ENCODE data around the gene EDIL3. TPM values are rescaled to one million over a fixed set of nuclear protein-coding genes. Genes with fewer than 3 reads are reported as not detected.
A peak's percentile ranks its signal among the peaks of the same experiment; 100 is the strongest.

EDIL3 gene, protein sequence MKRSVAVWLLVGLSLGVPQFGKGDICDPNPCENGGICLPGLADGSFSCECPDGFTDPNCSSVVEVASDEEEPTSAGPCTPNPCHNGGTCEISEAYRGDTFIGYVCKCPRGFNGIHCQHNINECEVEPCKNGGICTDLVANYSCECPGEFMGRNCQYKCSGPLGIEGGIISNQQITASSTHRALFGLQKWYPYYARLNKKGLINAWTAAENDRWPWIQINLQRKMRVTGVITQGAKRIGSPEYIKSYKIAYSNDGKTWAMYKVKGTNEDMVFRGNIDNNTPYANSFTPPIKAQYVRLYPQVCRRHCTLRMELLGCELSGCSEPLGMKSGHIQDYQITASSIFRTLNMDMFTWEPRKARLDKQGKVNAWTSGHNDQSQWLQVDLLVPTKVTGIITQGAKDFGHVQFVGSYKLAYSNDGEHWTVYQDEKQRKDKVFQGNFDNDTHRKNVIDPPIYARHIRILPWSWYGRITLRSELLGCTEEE
- 100 to 1,000 TPM in 1 of 2 donors, 10 to 100 TPM in 1; 70.2 to 246 TPM for total RNA-seq
- 10 to 100 TPM; 73.0 to 85.9 TPM for polyA plus RNA-seq (ENCODE audit: insufficient read length in 2 of 2)
- long read RNA-seq, donor 1, full-length matches to known transcripts: 16 of 16 reads
- long read RNA-seq, donor 1, partial matches to known transcripts: 0 of 16 reads
- long read RNA-seq, donor 1, other reads (novel, unspliced or antisense): 0 of 16 reads
- long read RNA-seq, donor 2, full-length matches to known transcripts: 3 of 3 reads
- long read RNA-seq, donor 2, partial matches to known transcripts: 0 of 3 reads
- long read RNA-seq, donor 2, other reads (novel, unspliced or antisense): 0 of 3 reads
- long read RNA-seq, donor 3, full-length matches to known transcripts: 7 of 7 reads
- long read RNA-seq, donor 3, partial matches to known transcripts: 0 of 7 reads
- long read RNA-seq, donor 3, other reads (novel, unspliced or antisense): 0 of 7 reads
- long read RNA-seq, donor 4, full-length matches to known transcripts: 5 of 5 reads
- long read RNA-seq, donor 4, partial matches to known transcripts: 0 of 5 reads
- long read RNA-seq, donor 4, other reads (novel, unspliced or antisense): 0 of 5 reads

DNA sequence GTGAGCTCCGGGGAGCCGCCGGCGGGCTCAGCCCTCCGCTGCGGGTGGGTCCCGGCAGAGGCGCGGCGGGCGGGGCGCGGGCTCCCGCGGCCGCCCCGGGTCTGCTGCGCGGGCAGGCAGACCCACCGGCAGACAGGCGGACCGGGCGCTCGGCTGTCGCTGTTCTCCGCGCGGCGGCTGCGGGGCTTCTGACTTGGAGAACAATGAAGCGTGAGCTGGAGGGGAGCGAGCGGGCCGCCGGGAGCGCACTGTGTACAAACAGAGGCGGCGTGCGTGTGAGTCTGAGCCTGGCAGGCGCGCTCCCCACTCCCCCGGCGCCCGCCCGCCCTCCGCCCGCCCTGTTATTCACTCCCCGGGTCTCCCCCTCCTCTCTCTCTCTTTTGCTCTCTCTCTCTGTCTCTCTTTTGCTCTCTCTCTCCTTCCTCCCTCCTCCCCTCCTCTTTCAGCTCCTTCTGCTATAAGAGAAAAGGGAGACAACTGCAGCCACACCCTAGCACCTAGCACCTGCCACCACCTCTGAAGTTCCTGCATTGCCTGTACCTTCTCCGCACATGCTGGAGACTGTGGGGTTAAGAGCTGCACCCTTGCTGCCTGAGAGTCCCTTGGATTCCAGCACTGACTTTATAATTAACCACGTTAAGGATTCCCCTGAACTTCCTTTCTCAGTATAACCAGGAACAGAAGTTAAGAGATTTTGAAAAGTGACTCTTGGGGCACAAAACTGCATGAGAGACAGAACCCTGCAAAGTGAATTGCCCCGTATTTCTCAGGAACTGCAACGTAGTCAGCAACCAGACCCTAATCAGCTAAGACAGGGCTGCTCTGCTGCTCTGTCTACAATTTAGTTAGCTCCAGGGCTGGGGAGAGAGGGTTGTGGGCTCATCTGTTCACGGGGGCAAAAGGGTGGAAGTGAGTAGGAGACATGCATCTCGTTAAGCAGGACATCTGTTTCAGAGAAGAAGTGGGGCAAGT lies at the start of gene EDIL3:
TSS of gene EDIL3 (minus strand) at position 277 of the 972 bp plus-strand sequence. CDS start 506 bp downstream, outside the sequence.
- WGBS (ENCODE audit: insufficient coverage): 0% methylated on average over 44 of the region's 54 CpGs

DNA sequence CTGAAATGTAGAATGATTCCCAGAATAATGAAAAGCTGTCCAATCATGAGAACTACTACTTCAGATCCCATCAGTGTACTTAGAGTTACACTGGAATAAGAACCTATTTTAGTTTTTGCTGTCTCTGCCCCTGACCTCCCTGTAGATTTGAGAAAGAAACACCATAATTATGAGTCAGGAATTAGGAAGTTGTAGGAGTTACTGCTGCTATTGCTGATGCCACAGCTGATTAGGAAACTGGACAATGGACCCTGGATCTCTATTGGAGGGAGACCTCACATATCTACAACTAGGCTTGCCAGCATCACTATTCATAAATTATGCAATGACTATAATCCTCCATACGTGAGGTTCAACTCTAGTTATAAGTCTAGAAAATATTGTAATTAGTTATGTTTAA lies 48.8 kb upstream of the EDIL3 start:
- DNase-seq (ENCODE audit: low read depth in 4 of 6, low spot score in 6 of 6): no peak
- no peak overlapping the region for H3K27ac ChIP-seq (ENCODE audit: low read depth, low read length)
- no CpG with 5 or more reads among the region's 1 CpG for WGBS (ENCODE audit: insufficient coverage)

More for the DNA sequence above, at the start of gene EDIL3:
- peak in 3 of 6 donors; percentile 53 to 90 (median 85) for DNase-seq (ENCODE audit: low read depth in 4 of 6, low spot score in 6 of 6)
- no peaks in the 10 kb centered on the region for H3K36me3 ChIP-seq (ENCODE audit: control insufficient read depth, insufficient read depth, low read length)
- peaks cover 25% of the 10 kb centered on the region for H3K27me3 ChIP-seq (ENCODE audit: control insufficient read depth, insufficient read depth, low read length)
- peak within 1 kb of the TSS; percentile 67 for H3K4me3 ChIP-seq (ENCODE audit: low read depth, low read length)
- H3K9me3 ChIP-seq (ENCODE audit: control insufficient read depth, insufficient read depth, low read length): no peaks in the 10 kb centered on the region
- H3K4me1 ChIP-seq (ENCODE audit: control insufficient read depth, insufficient read depth, low read length): peaks cover 27% of the 10 kb centered on the region
- H3K27ac ChIP-seq (ENCODE audit: low read depth, low read length): peak within 1 kb of the TSS; percentile 57

DNA sequence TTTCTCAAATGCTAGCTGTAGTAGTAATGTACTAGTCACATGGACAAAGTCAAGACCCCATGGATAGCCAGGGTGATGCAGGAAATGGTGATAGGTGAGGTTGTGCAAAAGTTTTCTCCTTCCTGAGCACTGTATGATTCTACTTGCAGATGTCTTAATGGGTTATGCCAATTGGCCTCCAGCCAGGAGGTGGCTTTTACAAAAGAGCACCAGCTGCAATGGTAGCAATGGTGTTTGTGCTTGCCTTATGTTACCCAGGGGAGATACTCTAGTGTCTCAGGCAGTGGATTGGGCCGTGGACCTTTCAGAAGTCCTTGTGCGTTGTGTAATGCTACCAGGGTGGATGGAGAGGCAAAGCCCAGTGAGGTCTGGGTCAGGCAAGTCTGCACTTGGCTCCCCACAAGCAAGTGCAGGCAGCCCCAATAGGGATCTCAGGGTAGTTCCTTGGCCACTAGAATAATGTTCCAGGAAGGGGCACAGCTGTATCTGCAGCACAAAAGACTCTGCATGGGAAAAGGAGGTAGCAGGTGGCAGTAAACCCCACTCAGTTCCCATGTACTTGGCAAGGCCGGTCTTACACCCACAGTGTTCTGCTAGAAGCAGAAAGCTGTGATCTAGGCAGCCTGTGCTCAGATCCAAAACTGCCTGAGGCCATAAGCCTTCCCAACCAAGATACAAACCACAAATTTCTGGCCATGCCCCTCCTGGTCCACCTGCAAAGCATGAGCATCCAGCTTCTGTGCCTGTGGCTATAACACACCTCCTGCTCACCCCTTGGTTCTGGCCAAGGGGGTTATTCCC lies 46.4 kb upstream of the EDIL3 start:
- no peaks in the 10 kb centered on the region for H3K4me1 ChIP-seq (ENCODE audit: control insufficient read depth, insufficient read depth, low read length)
- H3K9me3 ChIP-seq (ENCODE audit: control insufficient read depth, insufficient read depth, low read length): no peaks in the 10 kb centered on the region
- H3K4me3 ChIP-seq (ENCODE audit: low read depth, low read length): no peak overlapping the region
- no peaks in the 10 kb centered on the region for H3K27me3 ChIP-seq (ENCODE audit: control insufficient read depth, insufficient read depth, low read length)
- no peaks in the 10 kb centered on the region for H3K36me3 ChIP-seq (ENCODE audit: control insufficient read depth, insufficient read depth, low read length)
- DNase-seq (ENCODE audit: low read depth in 4 of 6, low spot score in 6 of 6): peak in 2 of 6 donors; percentile 2 to 16
- H3K27ac ChIP-seq (ENCODE audit: low read depth, low read length): no peak overlapping the region
- WGBS (ENCODE audit: insufficient coverage): 83% methylated on average over 3 of the region's 3 CpGs

More for the DNA sequence above, 48.8 kb upstream of the EDIL3 start:
- Histone ChIP-seq H3K27me3 (ENCODE audit: control insufficient read depth, insufficient read depth, low read length) (no peaks in the 10 kb centered on the region), H3K4me1 (ENCODE audit: control insufficient read depth, insufficient read depth, low read length) (no peaks in the 10 kb centered on the region), H3K36me3 (ENCODE audit: control insufficient read depth, insufficient read depth, low read length) (no peaks in the 10 kb centered on the region), H3K9me3 (ENCODE audit: control insufficient read depth, insufficient read depth, low read length) (no peaks in the 10 kb centered on the region), H3K4me3 (ENCODE audit: low read depth, low read length) (no peak overlapping the region)

DNA sequence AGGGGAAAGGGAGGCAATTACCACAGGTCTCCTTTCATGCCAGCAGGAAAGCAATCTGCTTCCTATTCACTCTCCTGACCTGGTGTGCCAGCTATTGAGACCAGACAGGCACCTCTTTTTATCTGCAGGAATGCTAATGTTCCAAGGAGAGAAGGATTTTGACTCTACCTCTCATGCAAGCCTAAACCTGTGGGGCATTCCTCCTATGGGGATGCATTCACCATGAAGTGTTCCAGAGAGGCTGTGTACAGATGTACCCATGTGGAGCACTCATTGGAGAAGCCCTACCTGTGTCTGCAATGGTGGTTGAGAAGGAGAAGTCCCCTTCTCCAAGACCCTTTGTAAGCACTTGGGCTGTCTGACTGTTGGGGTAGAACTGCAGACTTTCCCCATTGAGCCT lies 45.4 kb upstream of the EDIL3 start:
- no peaks in the 10 kb centered on the region for H3K9me3 ChIP-seq (ENCODE audit: control insufficient read depth, insufficient read depth, low read length)
- no peak for DNase-seq (ENCODE audit: low read depth in 4 of 6, low spot score in 6 of 6)
- H3K4me3 ChIP-seq (ENCODE audit: low read depth, low read length): no peak overlapping the region
- H3K27ac ChIP-seq (ENCODE audit: low read depth, low read length): no peak overlapping the region
- H3K36me3 ChIP-seq (ENCODE audit: control insufficient read depth, insufficient read depth, low read length): no peaks in the 10 kb centered on the region
- no peaks in the 10 kb centered on the region for H3K27me3 ChIP-seq (ENCODE audit: control insufficient read depth, insufficient read depth, low read length)
- no peaks in the 10 kb centered on the region for H3K4me1 ChIP-seq (ENCODE audit: control insufficient read depth, insufficient read depth, low read length)

DNA sequence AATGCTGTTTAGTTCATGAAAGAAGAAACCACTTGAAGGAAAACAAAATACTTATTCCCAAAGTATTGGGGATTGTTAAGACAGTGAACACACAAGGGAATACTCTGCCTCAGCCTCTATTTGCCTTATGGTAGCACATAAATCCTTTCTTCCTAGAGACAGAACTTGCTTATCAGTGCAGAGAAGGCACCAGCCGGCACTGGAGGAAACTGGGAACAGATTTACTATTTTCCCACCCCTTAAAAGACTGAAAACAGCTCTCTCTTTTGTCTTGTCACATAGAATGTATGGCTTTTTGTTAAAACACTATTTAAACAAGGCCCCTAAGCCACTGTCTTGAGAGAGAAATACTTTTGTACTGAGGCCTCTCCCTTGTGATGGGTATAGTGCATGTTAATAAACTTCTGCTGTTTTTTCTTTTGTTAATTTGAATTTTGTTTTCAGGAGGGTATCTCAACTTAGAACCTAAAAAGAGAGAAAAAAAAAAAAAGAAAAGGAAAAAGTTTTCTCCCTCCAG lies 40.7 kb upstream of the EDIL3 start:
- no peaks in the 10 kb centered on the region for H3K4me1 ChIP-seq (ENCODE audit: control insufficient read depth, insufficient read depth, low read length)
- no peak overlapping the region for H3K27ac ChIP-seq (ENCODE audit: low read depth, low read length)
- no peak overlapping the region for H3K4me3 ChIP-seq (ENCODE audit: low read depth, low read length)
- DNase-seq (ENCODE audit: low read depth in 4 of 6, low spot score in 6 of 6): peak in 1 of 6 donors; percentile 15
- no peaks in the 10 kb centered on the region for H3K9me3 ChIP-seq (ENCODE audit: control insufficient read depth, insufficient read depth, low read length)
- no CpG with 5 or more reads among the region's 1 CpG for WGBS (ENCODE audit: insufficient coverage)
- H3K27me3 ChIP-seq (ENCODE audit: control insufficient read depth, insufficient read depth, low read length): no peaks in the 10 kb centered on the region
- no peaks in the 10 kb centered on the region for H3K36me3 ChIP-seq (ENCODE audit: control insufficient read depth, insufficient read depth, low read length)

DNA sequence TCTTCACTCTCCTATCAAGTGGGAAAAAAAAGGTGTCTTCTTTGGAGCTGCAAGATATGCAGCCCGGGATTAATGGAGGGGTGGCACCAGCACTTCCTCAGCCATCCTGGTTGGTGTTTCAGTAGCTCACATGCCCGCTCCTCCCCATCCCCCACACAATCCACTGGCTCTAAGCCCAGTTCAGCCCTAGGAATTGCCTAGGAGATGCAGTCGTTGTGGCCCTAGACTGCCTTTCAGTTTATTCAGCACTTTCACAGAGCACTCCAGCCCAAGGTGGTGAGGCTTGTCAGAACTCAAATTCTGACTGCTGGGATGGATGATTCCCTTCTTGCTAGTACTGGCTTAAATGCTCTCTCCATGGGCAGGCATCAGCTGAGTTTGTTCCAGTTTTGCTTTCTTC lies 35.1 kb upstream of the EDIL3 start:
- DNase-seq (ENCODE audit: low read depth in 4 of 6, low spot score in 6 of 6): no peak
- Histone ChIP-seq H3K9me3 (ENCODE audit: control insufficient read depth, insufficient read depth, low read length) (no peaks in the 10 kb centered on the region), H3K36me3 (ENCODE audit: control insufficient read depth, insufficient read depth, low read length) (no peaks in the 10 kb centered on the region), H3K4me3 (ENCODE audit: low read depth, low read length) (no peak overlapping the region), H3K27me3 (ENCODE audit: control insufficient read depth, insufficient read depth, low read length) (no peaks in the 10 kb centered on the region), H3K27ac (ENCODE audit: low read depth, low read length) (no peak overlapping the region), H3K4me1 (ENCODE audit: control insufficient read depth, insufficient read depth, low read length) (no peaks in the 10 kb centered on the region)
- WGBS (ENCODE audit: insufficient coverage): 75% methylated on average over 3 of the region's 3 CpGs

DNA sequence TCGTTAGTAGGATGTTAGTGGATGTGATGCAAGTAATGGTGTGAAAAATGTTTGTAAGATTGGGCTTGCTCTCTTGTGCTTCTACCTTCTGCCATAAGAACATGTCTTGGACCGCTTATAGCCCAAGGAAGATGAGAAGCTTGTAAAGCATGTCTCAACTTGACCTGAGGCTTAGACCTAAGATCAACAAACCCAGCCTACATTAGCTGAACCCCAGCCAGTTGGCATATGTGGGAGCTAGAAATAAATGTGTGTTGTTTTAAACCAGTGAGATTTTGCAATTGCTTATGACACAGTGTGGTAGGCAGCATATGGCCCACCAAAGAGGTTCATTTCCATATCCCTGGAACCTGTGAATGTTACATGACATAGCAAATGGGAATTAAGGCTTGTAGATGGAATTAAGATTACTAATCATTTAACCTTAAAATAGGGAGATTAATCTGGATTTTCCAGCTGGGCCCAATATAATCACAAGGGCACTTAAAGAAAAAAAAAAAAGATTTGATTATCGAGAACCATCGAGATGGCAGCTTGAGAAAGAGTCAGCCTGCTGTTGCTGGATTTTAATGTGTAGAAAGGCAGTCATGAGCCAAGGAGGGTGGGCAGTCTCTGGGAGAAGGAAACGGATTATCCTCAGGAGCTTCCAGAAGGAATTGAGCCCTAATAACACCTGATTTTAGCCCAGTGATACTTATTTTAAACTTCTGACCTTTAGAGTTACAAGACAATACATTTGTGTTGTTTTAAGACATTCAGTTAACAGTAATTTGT lies 27.3 kb upstream of the EDIL3 start:
- H3K27ac ChIP-seq (ENCODE audit: low read depth, low read length): no peak overlapping the region
- no peak overlapping the region for H3K4me3 ChIP-seq (ENCODE audit: low read depth, low read length)
- no peaks in the 10 kb centered on the region for H3K4me1 ChIP-seq (ENCODE audit: control insufficient read depth, insufficient read depth, low read length)
- H3K36me3 ChIP-seq (ENCODE audit: control insufficient read depth, insufficient read depth, low read length): no peaks in the 10 kb centered on the region
- H3K27me3 ChIP-seq (ENCODE audit: control insufficient read depth, insufficient read depth, low read length): no peaks in the 10 kb centered on the region
- peak in 1 of 6 donors; percentile 76 for DNase-seq (ENCODE audit: low read depth in 4 of 6, low spot score in 6 of 6)
- H3K9me3 ChIP-seq (ENCODE audit: control insufficient read depth, insufficient read depth, low read length): no peaks in the 10 kb centered on the region
- 100% methylated on average over 2 of the region's 5 CpGs for WGBS (ENCODE audit: insufficient coverage)

DNA sequence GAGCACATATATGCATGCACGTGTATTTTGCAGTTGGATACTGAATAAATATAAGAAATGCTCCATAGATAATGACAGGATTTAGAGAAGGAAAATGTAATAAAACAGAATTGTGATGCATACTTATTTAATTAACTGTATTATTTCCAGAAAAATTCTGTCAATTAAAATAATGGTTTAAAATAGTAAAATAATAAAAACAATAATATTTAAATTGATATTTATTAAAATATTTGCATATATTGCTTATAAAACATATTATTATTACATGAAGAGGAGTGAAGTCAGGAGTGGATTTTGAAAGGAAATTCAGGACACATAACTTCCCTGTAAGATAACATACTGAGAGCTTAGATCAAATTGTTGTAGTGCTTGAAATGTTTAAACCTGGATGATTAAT lies 21.4 kb upstream of the EDIL3 start:
- H3K9me3 ChIP-seq (ENCODE audit: control insufficient read depth, insufficient read depth, low read length): no peaks in the 10 kb centered on the region
- no CpG with 5 or more reads among the region's 1 CpG for WGBS (ENCODE audit: insufficient coverage)
- H3K36me3 ChIP-seq (ENCODE audit: control insufficient read depth, insufficient read depth, low read length): no peaks in the 10 kb centered on the region
- no peak for DNase-seq (ENCODE audit: low read depth in 4 of 6, low spot score in 6 of 6)
- no peak overlapping the region for H3K4me3 ChIP-seq (ENCODE audit: low read depth, low read length)
- no peaks in the 10 kb centered on the region for H3K4me1 ChIP-seq (ENCODE audit: control insufficient read depth, insufficient read depth, low read length)
- no peaks in the 10 kb centered on the region for H3K27me3 ChIP-seq (ENCODE audit: control insufficient read depth, insufficient read depth, low read length)
- H3K27ac ChIP-seq (ENCODE audit: low read depth, low read length): no peak overlapping the region

Measured in spinal cord (tissue), 10 donors.